ENCODE results near the gene PXDC1.

PXDC1 gene

DNA sequence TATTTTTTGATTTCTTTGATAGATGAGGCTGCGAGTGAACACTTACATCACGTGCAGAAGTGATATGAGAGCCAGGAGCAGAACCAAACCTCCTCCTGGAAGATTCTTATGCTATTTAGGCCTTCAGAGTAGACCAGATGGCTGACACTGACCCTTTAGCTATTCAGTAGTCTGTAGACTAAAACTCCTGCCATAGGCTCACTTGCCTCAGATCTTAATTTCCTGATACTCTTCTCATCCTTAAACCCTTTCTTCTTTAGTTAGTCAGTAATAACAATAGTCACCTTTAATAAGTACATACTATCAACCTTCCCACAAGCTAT, 45.2 kb upstream of the PXDC1 start:
- TF ChIP-seq, protein P1, sequence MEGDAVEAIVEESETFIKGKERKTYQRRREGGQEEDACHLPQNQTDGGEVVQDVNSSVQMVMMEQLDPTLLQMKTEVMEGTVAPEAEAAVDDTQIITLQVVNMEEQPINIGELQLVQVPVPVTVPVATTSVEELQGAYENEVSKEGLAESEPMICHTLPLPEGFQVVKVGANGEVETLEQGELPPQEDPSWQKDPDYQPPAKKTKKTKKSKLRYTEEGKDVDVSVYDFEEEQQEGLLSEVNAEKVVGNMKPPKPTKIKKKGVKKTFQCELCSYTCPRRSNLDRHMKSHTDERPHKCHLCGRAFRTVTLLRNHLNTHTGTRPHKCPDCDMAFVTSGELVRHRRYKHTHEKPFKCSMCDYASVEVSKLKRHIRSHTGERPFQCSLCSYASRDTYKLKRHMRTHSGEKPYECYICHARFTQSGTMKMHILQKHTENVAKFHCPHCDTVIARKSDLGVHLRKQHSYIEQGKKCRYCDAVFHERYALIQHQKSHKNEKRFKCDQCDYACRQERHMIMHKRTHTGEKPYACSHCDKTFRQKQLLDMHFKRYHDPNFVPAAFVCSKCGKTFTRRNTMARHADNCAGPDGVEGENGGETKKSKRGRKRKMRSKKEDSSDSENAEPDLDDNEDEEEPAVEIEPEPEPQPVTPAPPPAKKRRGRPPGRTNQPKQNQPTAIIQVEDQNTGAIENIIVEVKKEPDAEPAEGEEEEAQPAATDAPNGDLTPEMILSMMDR (IDR thresholded peaks at IDR 0.05; ENCODE audit: low read depth, low read length, missing control alignments), result no peak
- in situ Hi-C loops (cut with HindIII; ENCODE audit: low pct_ligation_motif_present, low sequenced_read_pairs), result no loop called here
- Histone ChIP-seq H3K36me3 (replicated peaks) (no peaks in the 10 kb centered on the region), H3K4me3 (ENCODE audit: low read depth, low read length) (no peak overlapping the region), H3K27ac (no peak overlapping the region), H3K27me3 (replicated peaks) (no peaks in the 10 kb centered on the region)
- DNase-seq, result no peak

DNA sequence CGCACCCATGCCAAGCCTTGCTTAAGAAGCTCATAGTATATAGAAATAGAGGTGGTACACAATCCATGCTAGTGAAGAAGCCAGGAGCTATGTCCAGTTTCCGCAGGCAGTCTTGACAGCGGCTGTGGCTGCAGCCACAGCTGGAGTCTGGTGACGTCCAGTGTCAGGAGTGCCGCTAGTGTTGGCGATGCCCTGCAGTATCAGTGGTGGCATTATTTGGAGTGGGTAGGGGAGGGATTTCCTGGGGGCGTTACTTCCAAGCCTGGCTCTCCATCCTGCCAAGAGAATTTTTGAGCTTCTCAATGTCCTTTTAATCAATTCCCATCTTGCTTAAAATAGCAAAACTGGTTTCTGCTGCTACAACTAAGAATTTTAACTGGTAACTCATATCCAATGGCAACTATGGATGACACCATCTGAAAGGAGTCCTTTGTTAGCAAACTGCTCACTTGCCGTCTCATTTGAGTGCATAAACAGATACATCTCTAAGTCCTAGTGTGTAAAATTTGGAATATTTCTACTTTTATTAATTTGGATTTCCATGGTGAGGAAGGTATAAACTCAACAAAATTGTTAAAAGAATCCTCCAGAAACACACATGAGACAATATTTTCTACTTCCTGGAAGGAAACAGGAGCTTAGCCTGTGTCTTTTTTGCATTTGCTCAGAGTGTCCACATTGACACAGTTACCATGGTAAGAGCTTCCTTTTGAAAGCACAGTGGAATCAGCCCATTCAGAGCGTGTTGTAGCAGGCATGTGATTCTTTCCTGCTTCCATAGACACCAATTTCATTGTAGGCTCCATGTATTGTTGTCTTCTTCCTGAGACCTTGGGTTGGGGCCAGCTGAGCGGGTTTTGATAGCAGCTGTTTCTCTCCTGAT, 44.6 kb upstream of the PXDC1 start:
- in situ Hi-C loops (cut with HindIII; ENCODE audit: low pct_ligation_motif_present, low sequenced_read_pairs), result no loop called here
- Histone ChIP-seq H3K27me3 (replicated peaks) (no peaks in the 10 kb centered on the region), H3K4me3 (ENCODE audit: low read depth, low read length) (no peak overlapping the region), H3K27ac (no peak overlapping the region), H3K36me3 (replicated peaks) (no peaks in the 10 kb centered on the region)
- TF ChIP-seq, protein P1 (IDR thresholded peaks at IDR 0.05; ENCODE audit: low read depth, low read length, missing control alignments), result no peak
- no peak for DNase-seq

DNA sequence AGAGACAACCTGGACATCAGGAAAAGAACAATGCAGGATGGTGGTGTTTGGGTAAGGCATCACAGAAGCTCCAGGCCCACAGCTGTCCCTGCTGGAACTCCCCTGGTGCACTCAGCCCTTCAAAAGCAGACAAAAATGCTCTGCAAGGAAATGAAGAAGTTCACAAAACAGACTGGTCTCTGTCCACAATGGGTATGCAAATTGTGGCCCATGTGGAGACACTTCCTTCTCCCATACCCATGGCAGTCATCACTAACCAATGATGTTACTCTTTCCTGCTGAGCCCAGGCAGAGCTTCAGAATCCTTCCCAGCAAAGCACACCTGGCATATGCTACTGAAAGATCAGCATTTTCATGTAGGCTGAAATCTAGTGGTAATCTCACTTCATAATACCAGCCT, 42.6 kb upstream of the PXDC1 start:
- DNase-seq, result no peak
- H3K27ac ChIP-seq, result no peak overlapping the region
- in situ Hi-C loops (cut with HindIII; ENCODE audit: low pct_ligation_motif_present, low sequenced_read_pairs), result no loop called here
- TF ChIP-seq, protein P1 (IDR thresholded peaks at IDR 0.05; ENCODE audit: low read depth, low read length, missing control alignments), result no peak
- no peak overlapping the region for H3K4me3 ChIP-seq (ENCODE audit: low read depth, low read length)
- no peaks in the 10 kb centered on the region for H3K36me3 ChIP-seq (replicated peaks)
- H3K27me3 ChIP-seq (replicated peaks), result no peaks in the 10 kb centered on the region

DNA sequence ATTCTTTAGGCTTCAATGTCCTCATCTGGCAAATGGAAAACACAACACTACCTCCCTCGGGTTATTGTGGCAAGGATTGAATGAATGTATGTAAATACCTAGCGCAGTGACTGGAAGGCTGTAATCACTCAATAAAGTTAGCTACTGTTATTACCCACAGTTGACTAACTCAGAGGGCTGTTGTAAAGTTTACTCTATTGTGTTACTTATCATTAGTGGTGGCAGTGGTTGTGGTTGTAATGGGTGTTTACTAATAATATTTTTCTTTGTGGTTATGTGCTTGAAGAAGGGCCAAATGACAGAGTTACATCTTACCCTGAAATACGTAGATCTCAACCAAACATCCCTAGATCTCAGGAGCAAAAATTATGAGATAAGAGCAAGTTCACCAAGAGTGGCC, 42.0 kb upstream of the PXDC1 start:
- TF ChIP-seq, protein P1 (IDR thresholded peaks at IDR 0.05; ENCODE audit: low read depth, low read length, missing control alignments), result no peak
- H3K36me3 ChIP-seq (replicated peaks), result no peaks in the 10 kb centered on the region
- no peak overlapping the region for H3K4me3 ChIP-seq (ENCODE audit: low read depth, low read length)
- DNase-seq, result no peak
- in situ Hi-C loops (cut with HindIII; ENCODE audit: low pct_ligation_motif_present, low sequenced_read_pairs), result no loop called here
- H3K27me3 ChIP-seq (replicated peaks), result no peaks in the 10 kb centered on the region
- H3K27ac ChIP-seq, result no peak overlapping the region

DNA sequence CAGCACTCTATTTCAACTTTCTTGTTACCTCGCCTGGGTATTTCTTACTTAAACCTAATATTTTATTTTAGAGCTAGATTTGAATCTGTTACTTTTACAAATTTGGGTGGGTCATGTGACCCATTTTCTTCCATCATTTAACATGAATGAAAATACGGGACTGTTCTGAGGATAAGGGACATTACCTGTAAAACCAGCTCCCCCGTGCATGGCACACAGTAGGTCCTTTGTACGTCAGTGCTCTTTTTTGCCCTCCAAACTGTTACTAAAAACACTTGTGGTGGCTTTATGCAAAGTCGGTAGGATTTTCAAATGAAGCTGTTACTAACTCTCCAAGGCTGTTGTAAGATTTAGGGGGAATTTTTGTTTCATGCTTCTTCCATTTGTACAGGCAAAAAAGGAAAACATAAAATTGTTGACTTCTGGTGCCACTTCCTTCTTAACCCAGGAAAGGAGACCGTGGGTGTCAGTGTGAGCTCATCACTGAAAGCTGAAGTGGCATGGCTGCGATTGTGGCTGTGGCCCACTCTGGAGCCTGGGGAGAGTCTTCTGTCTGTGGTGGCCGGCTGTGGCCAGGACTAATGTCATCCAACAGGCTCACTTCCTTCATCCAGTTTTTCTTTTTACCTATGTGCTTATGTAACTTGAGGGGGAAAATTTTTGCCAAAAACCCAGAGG, 40.2 kb upstream of the PXDC1 start:
- Histone ChIP-seq H3K27me3 (replicated peaks) (no peaks in the 10 kb centered on the region), H3K27ac (no peak overlapping the region), H3K36me3 (replicated peaks) (no peaks in the 10 kb centered on the region), H3K4me3 (ENCODE audit: low read depth, low read length) (no peak overlapping the region)
- no peak for DNase-seq
- TF ChIP-seq, protein P1 (IDR thresholded peaks at IDR 0.05; ENCODE audit: low read depth, low read length, missing control alignments), result no peak
- in situ Hi-C loops (cut with HindIII; ENCODE audit: low pct_ligation_motif_present, low sequenced_read_pairs), result no loop called here
